Stimulated activated CD8-positive, alpha-beta memory T cell treated with anti-CD3 and anti-CD28 coated beads, Interleukin-12 subunit alpha, Interleukin-12 subunit beta, amount 100 ng/mL, for 4 hours (primary cell): Measurements from ENCODE around the gene DNAH8.

ENCODE experiments used
- DNase-seq: peaks from one replicate; pipeline ENCODE4 v3.0.0-alpha.2; 2020; ENCODE audit warnings: low read depth

Gene DNAH8

DNA sequence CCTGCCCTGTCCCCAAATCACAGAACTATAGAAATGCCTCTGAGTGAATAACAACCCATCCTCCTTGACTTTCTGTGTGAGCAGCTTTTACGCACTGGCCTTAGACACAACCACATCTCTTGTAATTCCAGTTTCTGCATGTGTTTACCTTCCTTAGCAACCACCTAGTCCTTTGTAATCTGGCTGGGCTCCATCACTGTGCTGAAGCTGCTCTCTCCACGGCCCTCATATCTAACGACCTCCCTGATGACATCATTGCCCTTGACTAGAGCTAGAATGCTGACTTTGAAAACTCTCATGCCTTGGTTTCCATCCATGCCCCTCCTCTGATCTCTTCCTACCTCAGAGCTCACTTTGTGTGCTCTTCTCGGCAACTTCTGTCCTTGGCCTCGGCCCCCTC, 303.0 kb downstream of the DNAH8 start:
- DNase-seq, result no peak

GRCh38 chr6:39020136-39020535, 305.0 kb downstream of the DNAH8 start:
- no peak for DNase-seq

- DNase-seq, result no peak
Measured at GRCh38 chr6:39021041-39021440, 305.9 kb downstream of the DNAH8 start.

DNA sequence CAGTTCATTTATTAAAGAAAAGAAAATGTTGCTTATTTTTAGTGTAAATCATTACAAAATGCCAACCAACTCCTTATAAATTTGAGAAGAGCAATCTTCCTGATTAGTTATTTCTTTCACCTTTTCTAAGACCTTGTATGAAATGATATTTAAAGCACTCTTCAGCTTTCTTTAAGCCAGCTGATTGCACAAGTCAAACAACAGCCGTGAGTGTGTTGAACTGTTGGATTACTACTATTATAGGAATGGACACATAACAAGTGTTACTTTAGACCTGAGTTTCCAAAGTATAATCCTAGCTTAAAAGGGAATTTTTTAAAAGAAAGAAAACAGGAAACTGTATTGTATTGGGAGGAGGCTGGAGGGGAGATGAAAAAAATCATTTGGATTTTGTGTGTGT, 306.7 kb downstream of the DNAH8 start:
- no peak for DNase-seq

DNA sequence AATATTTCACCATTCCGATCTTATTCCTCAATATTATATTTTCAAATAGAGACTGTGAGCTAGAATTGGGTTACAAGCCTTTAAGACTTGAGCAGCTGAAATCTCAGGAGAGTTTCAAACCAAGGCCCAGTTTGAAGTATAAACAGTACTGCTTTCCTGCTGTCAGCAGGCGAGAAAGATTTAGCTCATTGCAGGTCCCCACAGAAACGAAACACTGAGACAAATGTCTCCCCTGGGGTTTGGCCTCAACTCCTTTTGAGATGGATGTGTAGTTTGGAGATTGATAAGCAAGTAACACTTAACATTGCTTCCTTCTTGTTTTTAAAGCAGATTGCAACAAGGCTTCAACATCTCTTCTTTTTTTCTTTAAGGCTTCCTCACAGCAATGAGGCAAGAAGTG, 311.1 kb downstream of the DNAH8 start:
- no peak for DNase-seq

DNA sequence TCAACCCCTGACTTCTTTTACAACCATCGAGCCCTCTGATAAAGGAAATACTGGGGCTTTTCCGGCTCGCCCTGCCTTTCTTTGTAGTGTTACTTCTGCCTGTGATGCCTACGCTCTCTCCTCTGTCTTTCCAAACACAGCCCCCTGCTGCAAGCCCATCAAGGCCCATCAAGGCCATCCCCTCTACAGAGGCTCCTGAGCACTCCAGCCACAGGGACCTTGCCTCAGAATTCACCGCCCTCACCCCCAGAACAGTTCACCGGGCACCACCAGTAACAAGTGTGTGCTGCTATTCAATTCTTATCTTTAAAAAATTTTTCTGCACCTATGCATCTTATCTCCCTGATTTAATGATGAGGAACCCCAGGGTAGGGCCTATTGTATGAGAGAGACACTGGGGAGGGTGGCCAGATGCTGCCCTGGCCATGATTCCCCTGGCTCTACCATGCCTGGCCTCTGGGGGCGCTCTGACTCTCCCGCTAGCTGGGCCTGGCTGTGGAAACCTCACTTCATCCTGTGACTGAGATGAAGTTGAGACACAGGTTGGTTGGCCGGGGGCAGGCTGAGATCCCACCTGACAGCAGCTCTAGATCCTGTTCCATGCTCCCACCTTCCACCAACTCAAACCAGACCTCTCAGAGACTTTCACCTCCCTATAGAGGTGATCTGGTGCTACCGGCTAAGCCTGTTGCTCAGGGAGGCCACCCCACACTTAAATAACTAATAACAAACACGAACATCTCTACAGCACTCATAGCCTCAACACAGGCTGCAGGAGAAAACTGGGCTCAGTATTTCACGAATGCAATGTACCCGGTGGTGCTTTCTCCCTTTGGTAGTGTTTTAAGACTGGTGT, 314.3 kb downstream of the DNAH8 start:
- DNase-seq, result no peak

DNA sequence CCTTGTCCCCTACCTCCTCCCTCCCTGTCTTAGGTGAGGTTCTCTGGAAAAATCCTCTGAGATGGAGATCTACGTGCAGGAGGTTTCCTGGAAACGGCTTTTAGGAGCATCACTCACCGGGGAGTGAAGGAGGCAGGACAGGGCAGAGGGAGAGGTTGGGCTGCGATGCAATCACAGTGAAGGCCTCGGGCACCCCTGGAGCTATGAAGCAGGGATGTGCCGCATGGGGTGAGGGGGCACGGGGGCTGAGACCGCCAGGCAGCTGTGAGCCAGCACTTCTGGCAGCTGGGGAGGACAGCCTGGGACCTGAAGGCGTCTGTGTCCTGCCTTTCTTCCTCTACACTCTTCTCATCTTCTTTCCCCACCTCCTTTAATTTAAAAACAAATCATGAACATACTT, 320.6 kb downstream of the DNAH8 start:
- DNase-seq, result no peak

DNA sequence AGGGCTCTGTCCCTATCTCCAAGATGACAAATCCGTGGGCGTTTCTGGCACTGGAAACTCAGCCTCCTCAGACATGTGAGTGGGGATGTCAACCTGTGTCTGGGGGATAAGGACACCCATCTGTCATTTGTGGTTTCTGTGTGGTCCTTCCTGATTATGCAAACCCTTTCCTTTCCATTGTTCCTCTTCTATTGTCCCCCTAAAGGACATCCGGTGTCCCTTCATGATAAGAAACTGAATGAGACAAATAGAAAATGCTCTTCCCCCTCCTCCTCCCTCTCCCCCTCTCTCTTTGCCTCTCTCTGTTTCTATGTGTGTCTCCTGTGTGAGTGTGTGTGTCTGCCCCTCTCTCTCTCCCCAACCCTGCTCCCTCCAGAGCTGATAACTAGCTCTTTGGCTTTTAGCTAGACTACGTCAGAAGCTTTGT, 322.0 kb downstream of the DNAH8 start:
- no peak for DNase-seq

- DNase-seq, result no peak
Measured at GRCh38 chr6:39037707-39038106, 322.6 kb downstream of the DNAH8 start.

DNA sequence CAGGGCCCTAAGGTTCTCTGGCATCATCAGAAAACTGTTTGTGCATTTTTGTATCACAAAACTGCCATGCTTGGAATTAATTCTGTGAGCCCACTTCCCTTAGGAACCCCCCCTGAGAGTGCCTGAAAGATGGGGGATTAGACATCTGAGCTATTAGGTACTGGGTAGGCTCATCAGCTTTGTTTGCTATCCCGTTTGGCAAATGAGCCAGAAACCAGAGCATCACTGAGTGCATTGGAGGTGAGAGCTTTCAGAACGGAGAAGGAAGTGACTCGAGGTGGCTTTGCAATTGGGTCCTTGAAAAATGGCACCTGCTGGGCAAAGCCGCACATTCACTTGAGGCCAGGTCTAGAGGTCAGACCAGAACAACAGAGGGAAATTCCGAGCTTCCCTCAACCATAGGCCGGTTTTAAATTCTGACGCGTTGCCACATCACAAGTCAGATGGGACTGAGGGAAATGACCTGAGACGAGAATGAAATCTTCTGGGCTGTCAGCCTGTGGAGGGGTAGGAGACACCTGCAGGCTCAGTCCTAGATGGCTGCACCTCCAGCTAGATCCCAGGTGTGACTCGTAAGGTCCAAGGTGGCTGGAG, 325.1 kb downstream of the DNAH8 start:
- DNase-seq, result no peak

DNA sequence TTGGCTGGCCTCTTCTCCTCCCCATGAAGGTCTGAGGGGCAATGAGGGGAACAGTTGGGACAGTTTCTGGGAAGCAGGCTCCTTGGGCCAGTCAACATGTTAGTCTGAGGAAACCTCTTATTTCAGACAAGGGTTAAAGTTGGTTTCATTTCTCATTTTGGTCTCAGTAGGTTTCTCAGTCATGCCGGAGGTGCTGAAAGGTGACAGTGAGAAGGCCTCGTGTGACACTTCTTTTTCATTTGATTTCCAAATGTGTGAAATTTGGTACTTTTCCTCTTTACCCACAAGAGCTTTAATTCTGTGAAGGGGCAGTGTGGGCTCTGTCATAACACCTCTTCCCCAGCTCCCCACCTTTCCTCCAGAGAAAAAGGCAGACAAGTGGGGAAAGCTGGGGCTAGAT, 326.0 kb downstream of the DNAH8 start:
- DNase-seq, result no peak

DNA sequence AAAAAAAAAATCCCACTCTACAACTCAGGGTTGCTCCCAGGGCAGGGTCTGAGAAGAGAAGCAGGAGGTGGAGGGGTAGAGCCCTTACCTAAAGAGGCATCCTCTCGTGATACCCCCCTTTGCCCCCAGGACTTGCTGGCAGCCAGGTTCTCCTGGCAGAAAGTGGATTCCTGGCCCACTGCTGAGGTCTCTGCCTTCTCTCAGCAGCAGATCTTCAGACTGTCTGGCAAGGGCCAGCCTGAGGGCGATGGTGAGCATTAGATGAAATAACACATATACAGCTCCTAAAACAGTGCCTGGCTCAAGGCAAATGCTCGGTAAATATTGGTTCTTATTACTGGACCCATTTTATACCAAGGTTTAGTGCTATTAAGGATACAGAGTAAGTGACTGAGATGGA, 328.7 kb downstream of the DNAH8 start:
- DNase-seq, result no peak

- DNase-seq, result no peak
Measured at GRCh38 chr6:39044181-39044580, 329.1 kb downstream of the DNAH8 start.

GRCh38 chr6:39047434-39048327, 332.6 kb downstream of the DNAH8 start:
- no peak for DNase-seq

- DNase-seq, result no peak
Measured at GRCh38 chr6:39048481-39049399, 333.6 kb downstream of the DNAH8 start, which contains the start of gene GLP1R. GLP1R (plus strand) TSS chr6:39048781; CDS start chr6:39048841, 60 bp downstream.

GRCh38 chr6:39049575-39050283, 334.6 kb downstream of the DNAH8 start:
- DNase-seq, result no peak

GRCh38 chr6:39050453-39051112, 335.5 kb downstream of the DNAH8 start:
- DNase-seq, result no peak

DNA sequence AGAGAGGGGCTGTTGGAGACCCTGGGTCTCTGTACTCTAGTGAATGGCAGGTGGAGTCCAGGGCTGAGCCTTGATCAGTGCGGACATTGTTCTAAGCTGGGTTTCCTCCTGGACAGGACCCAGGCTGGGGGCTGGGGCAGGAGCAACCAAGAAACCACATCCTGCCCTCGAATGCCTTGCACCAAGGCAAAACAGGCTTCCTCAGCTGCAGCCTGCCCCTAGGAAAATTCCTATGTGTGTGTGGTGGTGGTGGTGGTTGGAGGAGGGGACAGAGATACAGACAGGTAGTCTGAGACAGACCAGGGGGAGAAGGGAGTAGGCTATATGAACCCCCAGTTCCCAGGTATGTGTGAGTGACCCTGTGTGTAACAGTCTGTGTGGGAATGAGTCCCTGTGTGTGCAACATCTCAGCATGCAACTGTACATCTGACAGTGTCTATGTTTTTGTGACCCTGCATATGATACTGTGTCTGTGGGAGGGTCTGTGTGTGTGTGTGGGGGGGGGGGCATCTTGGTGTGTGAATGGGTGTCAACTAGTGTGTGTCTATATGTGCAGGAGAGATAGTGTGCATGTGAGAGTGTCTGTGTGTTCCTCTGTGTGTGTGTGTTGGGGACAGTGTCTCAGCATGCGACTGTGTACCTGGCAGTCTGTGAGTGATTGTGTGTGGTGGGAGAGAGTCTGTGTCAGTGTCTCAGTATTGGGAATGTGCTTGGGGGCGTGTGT, 336.4 kb downstream of the DNAH8 start:
- DNase-seq, result no peak

GRCh38 chr6:39053016-39053624, 338.0 kb downstream of the DNAH8 start:
- no peak for DNase-seq
